Upper lobe of left lung (tissue), 4 donors: ENCODE data around the gene NR1H2.

Experiments used
- CTCF ChIP-seq, 6 experiments: fragments of 450-650 bp in 4 of 6; fragments of 200-600 bp in 2 of 6; sonication (generic) in 2 of 6; IDR thresholded peaks; one replicate each; pipeline ENCODE4 v1.5.1; 2016 to 2019; ENCODE audit warnings: antibody characterized with exemption in 6 of 6
- EP300 ChIP-seq, 4 donors: sonication (generic); formaldehyde crosslinking; IDR thresholded peaks; one replicate each; pipeline ENCODE4 v1.5.1; 2017; ENCODE audit warnings: antibody characterized with exemption in 4 of 4, control low read depth in 2 of 4
- POLR2AphosphoS5 ChIP-seq, 2 donors: sonication (generic); formaldehyde crosslinking; IDR thresholded peaks; one replicate each; pipeline ENCODE4 v1.5.1; 2017; ENCODE audit warnings: antibody characterized with exemption in 2 of 2

DNA sequence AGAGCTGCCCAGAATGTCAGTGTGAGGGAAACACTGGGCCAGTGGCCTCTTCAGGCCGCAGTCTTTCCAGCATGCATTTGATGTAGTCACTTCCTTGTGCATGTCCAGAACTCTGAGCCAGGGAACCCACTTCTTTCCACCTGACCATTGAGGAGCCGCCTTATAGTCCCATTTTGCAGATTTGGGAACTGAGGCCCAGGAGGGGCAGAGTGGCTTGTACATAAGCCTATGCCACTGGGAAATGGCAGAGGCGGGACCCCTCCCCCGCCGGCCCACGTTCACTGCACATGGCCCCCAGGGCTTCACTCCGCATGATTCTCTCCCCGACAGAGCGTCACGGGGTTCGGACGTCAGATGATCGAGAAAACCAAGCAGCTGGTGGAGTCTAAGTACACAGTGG, 36.8 kb downstream of the NR1H2 start:
- TF ChIP-seq POLR2AphosphoS5 (IDR thresholded peaks at IDR 0.05) = no peak
- TF ChIP-seq CTCF (IDR thresholded peaks at IDR 0.05) = no peak
- TF ChIP-seq EP300 (IDR thresholded peaks at IDR 0.05) = no peak
